Sigmoid colon (tissue), 7 donors: ENCODE results near the gene ACSL6. TPM values are rescaled to one million over a fixed set of nuclear protein-coding genes. Genes with fewer than 3 reads are reported as not detected.

Experiments used
- DNase-seq: peaks from one replicate; pipeline ENCODE4 v3.0.0-alpha.2; 2019
- H3K27ac ChIP-seq, 4 donors: fragments of 200-600 bp; sonication (generic); one replicate each; pipeline ENCODE4 v1.5.1; 2016 to 2019; ENCODE audit warnings: mild to moderate bottlenecking in 1 of 4
- H3K27me3 ChIP-seq, 3 donors: fragments of 200-600 bp; sonication (generic); one replicate each; pipeline ENCODE4 v1.5.1; 2019; ENCODE audit warnings: mild to moderate bottlenecking in 1 of 3
- H3K36me3 ChIP-seq, 4 donors: fragments of 200-600 bp; sonication (generic); one replicate each; pipeline ENCODE4 v1.5.1; 2016 to 2019
- H3K4me1 ChIP-seq, 4 donors: fragments of 200-600 bp; sonication (generic); one replicate each; pipeline ENCODE4 v1.5.1; 2017 to 2019
- H3K4me3 ChIP-seq, 4 donors: fragments of 200-600 bp; sonication (generic); one replicate each; pipeline ENCODE4 v1.5.1; 2017 to 2019; ENCODE audit warnings: mild to moderate bottlenecking in 2 of 4, moderate library complexity in 1 of 4
- H3K9me3 ChIP-seq, 4 donors: fragments of 200-600 bp in 3 of 4; sonication (generic) in 3 of 4; one replicate each; pipeline versions ENCODE4 v1.5.1 to v1.6.1; 2013 to 2019
- CTCF ChIP-seq, 4 experiments: fragments of 450-650 bp in 3 of 4; fragments of 200-600 bp in 1 of 4; IDR thresholded peaks; one replicate each; pipeline ENCODE4 v1.5.1; 2016 to 2019; ENCODE audit warnings: antibody characterized with exemption in 4 of 4, mild to moderate bottlenecking in 3 of 4, moderate library complexity in 2 of 4
- EP300 ChIP-seq, 4 donors: sonication (generic); formaldehyde crosslinking; IDR thresholded peaks; one replicate each; pipeline ENCODE4 v1.6.1; 2017; ENCODE audit warnings: antibody characterized with exemption in 4 of 4
- POLR2A ChIP-seq, 2 donors: fragments of 450-650 bp; IDR thresholded peaks; one replicate each; pipeline ENCODE4 v1.6.1; 2016; ENCODE audit warnings: antibody characterized with exemption in 2 of 2, mild to moderate bottlenecking in 2 of 2, moderate library complexity in 2 of 2
- POLR2AphosphoS5 ChIP-seq, 4 donors: sonication (generic); formaldehyde crosslinking; IDR thresholded peaks; one replicate each; pipeline ENCODE4 v1.6.1; 2017; ENCODE audit warnings: antibody characterized with exemption in 4 of 4
- WGBS, 2 donors: extraction: QIAGEN DNeasy Blood & Tissue Kit; methylation state at CpG; one replicate each; pipeline ENCODE4 v1.1.7; 2013; 5-methylcytosine and 5-hydroxymethylcytosine counted together
- intact Hi-C: fragments of 100-400 bp; cut with DNase I; formaldehyde crosslinking; loops from one replicate; pipeline ENCODE4 v1.15.1; 2023
- polyA plus RNA-seq, 3 donors: library from polyadenylated mRNA; stranded (reverse); fragments of 200-250 nt; gene quantifications; one replicate each; pipeline ENCODE4 v1.2.3, GENCODE V29; 2013
- total RNA-seq, 4 donors: library from RNA; depleted of rRNA; stranded (reverse); fragments of >200 nt; gene quantifications; one replicate each; pipeline ENCODE4 v1.1.0, GENCODE V29; 2016
- donor health status: healthy with polysubstance abuse.
- donor health status: Bipolar disorder and iron deficiency.
- donor health status: healthy.

ACSL6 gene
- total and polyA plus RNA-seq, 7 donors = 0.16 to 5.5 (median 1.8) TPM; not detected in 2

GRCh38 chr5:131987251-131987650, 24.2 kb downstream of the ACSL6 start:
- Histone ChIP-seq H3K9me3 (no peaks in the 10 kb centered on the region), H3K27me3 (no peaks in the 10 kb centered on the region), H3K4me3 (no peak overlapping the region), H3K27ac (no peak overlapping the region), H3K4me1 (peaks cover 0 to 13% (median 5%) of the 10 kb centered on the region in 4 donors), H3K36me3 (no peaks in the 10 kb centered on the region)
- intact Hi-C loops = no loop called here
- TF ChIP-seq EP300 (IDR thresholded peaks at IDR 0.05) (no peak), CTCF (IDR thresholded peaks at IDR 0.05) (no peak)
- WGBS, 2 donors = 82 to 87% methylated on average over 3 of the region's 3 CpGs
- no peak for DNase-seq

GRCh38 chr5:131986161-131986912, 25.1 kb downstream of the ACSL6 start:
- H3K4me1 ChIP-seq = peaks cover 0 to 13% (median 5%) of the 10 kb centered on the region in 4 donors
- no peak overlapping the region for H3K4me3 ChIP-seq
- no peak overlapping the region for H3K27ac ChIP-seq
- no peak for DNase-seq
- H3K27me3 ChIP-seq = no peaks in the 10 kb centered on the region
- no peaks in the 10 kb centered on the region for H3K9me3 ChIP-seq
- 90 to 91% methylated on average over 8 of the region's 8 CpGs for WGBS, 2 donors
- no peak for TF ChIP-seq EP300 (IDR thresholded peaks at IDR 0.05)
- no peak for TF ChIP-seq CTCF (IDR thresholded peaks at IDR 0.05)
- peak in 1 of 4 donors; percentile 5 for TF ChIP-seq POLR2AphosphoS5 (IDR thresholded peaks at IDR 0.05)
- intact Hi-C loops = no loop called here
- H3K36me3 ChIP-seq = no peaks in the 10 kb centered on the region

- no peak for DNase-seq
- Histone ChIP-seq H3K27me3 (no peaks in the 10 kb centered on the region), H3K36me3 (no peaks in the 10 kb centered on the region), H3K4me3 (no peak overlapping the region), H3K27ac (no peak overlapping the region), H3K4me1 (peaks cover 0 to 13% (median 5%) of the 10 kb centered on the region in 4 donors), H3K9me3 (no peaks in the 10 kb centered on the region)
- intact Hi-C loops = no loop called here
- WGBS, 2 donors = 95 to 96% methylated on average over 8 of the region's 8 CpGs
- TF ChIP-seq POLR2AphosphoS5 (IDR thresholded peaks at IDR 0.05) = no peak
- no peak for TF ChIP-seq POLR2A (IDR thresholded peaks at IDR 0.05)
- TF ChIP-seq EP300 (IDR thresholded peaks at IDR 0.05) = no peak
- TF ChIP-seq CTCF (IDR thresholded peaks at IDR 0.05) = no peak
Observed at GRCh38 chr5:131984956-131985665, 26.3 kb downstream of the ACSL6 start.

GRCh38 chr5:131983244-131983771, 28.1 kb downstream of the ACSL6 start:
- 80 to 94% methylated on average over 2 of the region's 2 CpGs for WGBS, 2 donors
- DNase-seq = peak; percentile 49
- H3K27ac ChIP-seq = peak overlapping the region in 3 of 4 donors; percentile 4 to 38 (median 31)

GRCh38 chr5:131981516-131981915, 29.9 kb downstream of the ACSL6 start:
- no peak overlapping the region for H3K4me3 ChIP-seq
- no peak overlapping the region for H3K27ac ChIP-seq
- peaks cover 0 to 13% (median 5%) of the 10 kb centered on the region in 4 donors for H3K4me1 ChIP-seq
- H3K36me3 ChIP-seq = no peaks in the 10 kb centered on the region
- no peak for TF ChIP-seq EP300 (IDR thresholded peaks at IDR 0.05)
- no peak for TF ChIP-seq CTCF (IDR thresholded peaks at IDR 0.05)
- WGBS, 2 donors = 75 to 80% methylated on average over 4 of the region's 4 CpGs
- H3K27me3 ChIP-seq = no peaks in the 10 kb centered on the region
- H3K9me3 ChIP-seq = no peaks in the 10 kb centered on the region
- DNase-seq = no peak
- intact Hi-C loops = no loop called here

More at GRCh38 chr5:131983244-131983771, 28.1 kb downstream of the ACSL6 start:
- Histone ChIP-seq H3K27me3 (no peaks in the 10 kb centered on the region), H3K9me3 (no peaks in the 10 kb centered on the region), H3K4me3 (no peak overlapping the region), H3K36me3 (no peaks in the 10 kb centered on the region), H3K4me1 (peaks cover 0 to 13% (median 5%) of the 10 kb centered on the region in 4 donors)
- TF ChIP-seq EP300 (IDR thresholded peaks at IDR 0.05) (no peak), POLR2AphosphoS5 (IDR thresholded peaks at IDR 0.05) (peak in 3 of 4 donors; percentile 16 to 67 (median 44))
- intact Hi-C loops = no loop called here
